Epidermal melanocyte (primary cell): ENCODE data around the gene NEGR1.

Experiments
- DNase-seq: peaks from one replicate; pipeline ENCODE4 v3.0.0; 2011; ENCODE audit warnings: low spot score; ENCODE audit not compliant: insufficient read length

The NEGR1 gene

DNA sequence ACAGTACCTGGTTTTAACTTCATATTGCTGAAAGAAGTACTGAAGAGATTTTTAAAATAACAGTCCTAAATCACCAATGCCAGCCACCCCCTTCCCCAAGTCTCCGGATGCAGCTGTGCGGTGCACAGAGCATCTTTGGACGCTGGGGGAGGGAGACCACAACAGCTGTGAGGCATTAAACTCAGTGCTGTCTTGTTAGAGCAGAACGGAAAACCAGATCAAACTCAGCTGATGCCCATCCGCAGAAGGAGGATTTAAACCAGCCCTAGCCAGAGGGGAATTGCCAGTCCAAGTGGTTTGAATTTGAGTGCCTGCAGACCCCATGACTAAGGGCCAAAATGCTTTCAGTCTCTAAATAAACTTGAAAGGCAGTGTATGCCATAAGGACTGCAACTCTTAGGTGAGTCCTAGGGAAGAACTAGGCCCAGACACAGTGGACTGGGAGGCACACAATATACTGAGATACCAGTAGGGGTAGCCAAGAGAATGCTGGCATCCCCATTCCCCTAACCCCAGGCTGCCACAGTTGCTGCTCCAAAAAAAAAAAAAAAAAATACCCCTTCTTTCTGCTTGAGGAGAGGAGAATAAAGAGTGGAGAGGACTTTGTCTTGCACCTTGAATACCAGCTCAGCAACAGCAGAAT, 576.2 kb downstream of the NEGR1 start:
- DNase-seq = no peak

- no peak for DNase-seq
Observed at GRCh38 chr1:71698186-71698585, 584.2 kb downstream of the NEGR1 start.

DNA sequence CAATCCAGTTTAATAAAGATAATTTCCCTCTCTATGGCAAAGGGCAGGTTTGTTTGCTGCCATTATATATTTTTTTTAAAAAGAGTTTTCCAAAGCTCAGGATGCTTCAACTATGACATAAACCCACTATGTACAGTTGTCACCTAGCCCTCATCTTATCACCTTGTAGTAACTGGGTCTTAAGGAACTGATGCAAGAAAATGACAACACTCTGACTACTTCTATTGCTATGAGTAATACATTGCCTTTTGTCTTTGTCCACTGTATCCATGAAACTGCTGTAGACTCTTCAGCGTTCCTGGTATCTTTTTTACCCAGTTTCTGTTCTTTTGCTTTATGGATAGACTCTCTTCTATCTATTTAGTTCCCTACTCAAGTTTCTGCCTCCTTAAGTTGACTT, 586.5 kb downstream of the NEGR1 start:
- no peak for DNase-seq

DNA sequence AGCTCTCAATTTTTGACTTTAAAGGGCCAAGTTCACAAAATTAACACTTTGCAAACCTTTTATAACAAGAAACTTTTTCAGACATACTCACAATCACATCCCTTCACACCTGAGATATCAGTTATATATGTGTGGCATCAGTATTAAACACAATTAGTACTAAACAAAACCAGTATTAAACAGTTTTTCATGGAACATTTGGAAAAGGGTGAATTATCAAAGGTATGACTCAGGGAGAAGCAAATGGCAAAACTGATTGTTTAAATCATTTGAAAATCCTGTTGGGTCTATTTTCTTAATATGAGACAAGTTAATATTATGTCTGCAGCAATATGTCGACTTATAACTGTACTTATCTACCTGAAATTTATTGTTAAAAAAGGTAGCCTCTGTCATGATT, 587.3 kb downstream of the NEGR1 start:
- no peak for DNase-seq

- DNase-seq = no peak
Observed at GRCh38 chr1:71693581-71693980, 588.8 kb downstream of the NEGR1 start.

DNA sequence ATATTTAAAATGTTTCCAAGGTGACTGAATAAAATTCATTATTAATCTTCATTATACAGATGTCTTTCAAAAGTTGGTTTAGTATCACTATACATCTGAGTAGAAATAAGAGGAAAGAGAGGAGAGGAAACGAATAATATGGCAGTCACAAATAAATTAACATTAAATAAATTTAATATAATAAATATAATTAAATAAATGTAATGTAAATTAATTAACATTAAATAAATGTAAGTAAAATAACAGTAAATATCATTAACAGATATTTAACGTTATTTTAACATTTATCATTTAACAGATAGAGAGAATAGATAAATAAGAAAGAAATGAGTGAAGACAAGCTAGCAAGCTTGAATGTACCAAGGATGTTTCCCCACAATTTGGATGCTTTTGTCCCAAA, 592.7 kb downstream of the NEGR1 start:
- DNase-seq = no peak

- no peak for DNase-seq
Observed at GRCh38 chr1:71687376-71687775, 595.0 kb downstream of the NEGR1 start.

DNA sequence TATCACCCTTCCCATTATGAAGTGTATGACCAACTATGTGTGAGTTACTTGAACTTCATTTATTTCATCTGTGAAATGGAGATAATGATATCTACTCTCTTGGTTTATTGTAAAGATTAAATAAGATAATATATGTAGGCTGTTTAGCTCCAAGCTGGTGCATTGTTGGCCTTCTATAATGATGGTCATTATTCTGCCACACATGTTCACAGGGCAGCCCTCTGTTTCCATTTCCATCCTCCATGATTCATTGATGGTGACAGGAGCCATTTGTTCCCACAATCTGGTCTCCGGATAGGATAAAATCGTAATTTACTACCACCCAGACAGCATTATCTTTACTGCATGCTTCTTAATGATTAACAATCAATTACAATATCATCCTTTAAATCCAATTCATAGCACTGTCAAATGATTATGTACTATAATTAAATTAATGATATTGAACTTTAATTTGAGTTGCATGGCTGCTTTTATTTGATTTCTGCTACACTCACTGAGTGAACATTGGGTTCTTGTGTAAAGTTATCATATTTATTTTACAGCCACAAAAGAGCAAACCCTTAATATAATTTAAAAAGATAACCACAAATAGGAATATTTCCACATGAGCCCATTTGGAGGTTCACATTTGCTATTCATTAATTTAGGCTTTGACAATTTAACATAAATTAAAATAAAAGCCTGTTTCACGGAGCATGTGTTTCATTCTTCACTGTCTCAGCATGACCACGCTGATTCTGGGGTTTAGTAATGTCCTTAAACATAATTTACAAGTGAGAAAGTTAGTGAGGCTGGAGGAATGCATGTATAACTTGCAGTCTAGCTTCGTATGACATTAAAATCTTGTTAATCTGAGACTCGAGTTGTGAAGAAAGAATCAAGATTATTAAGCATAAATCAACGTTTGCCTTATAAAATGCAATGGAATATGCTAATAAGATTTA, 605.1 kb downstream of the NEGR1 start:
- DNase-seq = no peak

DNA sequence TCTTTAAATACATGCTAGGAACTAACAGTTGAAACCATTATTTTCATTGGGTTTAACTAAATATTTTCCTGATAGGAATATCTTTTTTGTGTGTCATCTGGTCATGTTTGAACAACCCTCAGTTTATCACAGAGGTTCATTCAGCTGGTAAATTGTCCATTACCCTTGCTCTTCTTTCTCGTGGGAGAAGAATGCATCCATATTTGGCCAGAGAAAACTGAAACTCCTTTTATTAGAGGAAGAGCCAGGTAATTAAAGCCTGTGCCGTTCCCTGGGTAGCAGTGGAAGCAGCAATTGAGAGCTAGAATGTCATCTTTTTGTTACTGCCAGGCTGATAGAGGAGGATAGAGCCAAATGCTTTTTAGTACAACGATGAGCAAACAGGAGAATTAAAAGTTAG, 614.3 kb downstream of the NEGR1 start:
- no peak for DNase-seq

GRCh38 chr1:71667216-71667615, 615.1 kb downstream of the NEGR1 start:
- DNase-seq = no peak

- DNase-seq = no peak
Observed at GRCh38 chr1:71666609-71667008, 615.7 kb downstream of the NEGR1 start.

- no peak for DNase-seq
Observed at GRCh38 chr1:71660411-71660810, 621.9 kb downstream of the NEGR1 start.

- DNase-seq = no peak
Observed at GRCh38 chr1:71657891-71658679, 624.3 kb downstream of the NEGR1 start.

DNA sequence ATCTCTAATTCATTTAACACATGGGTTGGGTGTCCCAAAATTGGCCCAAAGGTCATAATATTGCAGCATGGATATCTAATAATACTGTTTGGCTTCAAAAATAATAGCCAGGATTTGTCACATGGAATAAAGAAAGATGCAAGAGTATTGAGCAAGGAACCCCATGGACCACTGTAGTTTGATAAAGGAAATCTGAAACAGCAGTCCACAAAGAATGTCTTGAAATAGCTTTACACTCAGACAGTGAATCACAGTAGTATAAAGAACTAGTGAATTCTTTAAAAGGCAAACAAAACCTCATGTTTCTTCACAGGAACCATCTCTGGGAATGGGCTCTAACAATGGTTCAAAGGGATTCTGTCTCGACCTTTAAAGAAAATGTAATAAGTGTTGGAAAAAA, 625.4 kb downstream of the NEGR1 start:
- no peak for DNase-seq

GRCh38 chr1:71655604-71656003, 626.7 kb downstream of the NEGR1 start:
- no peak for DNase-seq

GRCh38 chr1:71653952-71654351, 628.4 kb downstream of the NEGR1 start:
- no peak for DNase-seq

- DNase-seq = no peak
Observed at GRCh38 chr1:71651214-71651613, 631.1 kb downstream of the NEGR1 start.

DNA sequence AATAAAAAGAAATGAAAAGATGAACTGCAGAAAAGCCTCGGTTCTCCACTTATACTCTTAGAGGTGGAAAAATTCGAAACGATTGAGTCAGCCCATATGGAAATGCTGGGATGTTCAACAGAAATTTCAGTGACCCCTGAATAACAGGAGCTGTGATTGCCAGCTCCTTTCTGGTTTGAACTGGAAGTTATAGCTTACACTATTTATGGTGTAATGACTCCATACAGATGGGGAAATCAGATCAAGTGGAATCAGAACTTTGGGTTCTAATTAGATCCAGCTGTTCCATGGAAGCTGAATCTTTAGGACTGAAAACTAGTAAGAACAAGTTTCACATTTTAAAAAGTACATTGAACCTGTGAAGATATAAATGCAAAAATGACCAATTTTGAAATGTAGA, 632.2 kb downstream of the NEGR1 start:
- DNase-seq = no peak

- DNase-seq = no peak
Observed at GRCh38 chr1:71649608-71650007, 632.7 kb downstream of the NEGR1 start.

GRCh38 chr1:71647513-71648300, 634.6 kb downstream of the NEGR1 start:
- DNase-seq = no peak

DNA sequence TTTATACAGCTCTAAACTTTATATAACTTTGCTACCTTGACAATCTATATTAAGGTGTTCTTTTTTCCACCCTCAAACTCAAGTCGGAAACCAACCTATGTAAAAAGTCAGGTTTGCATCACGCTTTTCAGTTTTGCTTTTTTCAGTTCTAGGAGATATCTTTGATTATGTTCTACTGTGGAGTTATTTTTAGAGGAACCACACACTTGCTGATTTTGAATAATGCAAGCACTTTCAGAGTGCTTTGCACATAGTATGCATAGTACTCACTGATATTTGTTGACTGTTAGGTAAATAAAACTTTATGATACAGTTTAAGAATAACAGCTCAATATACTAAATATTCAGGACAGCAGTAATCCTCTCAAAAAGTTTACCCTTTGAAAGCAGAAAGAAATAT, 637.3 kb downstream of the NEGR1 start:
- DNase-seq = no peak
